ENCODE results near the gene CDK1. TPM values are rescaled to one million over a fixed set of nuclear protein-coding genes. Genes with fewer than 3 reads are reported as not detected.
"Not testable (repeated sequence)": the region's sequence is repeated elsewhere in the genome, so short reads cannot be mapped to it uniquely, and the experiment has no call there.

Gene CDK1
- total RNA-seq, 1 donor from 2014 or later: 1.6 TPM

DNA sequence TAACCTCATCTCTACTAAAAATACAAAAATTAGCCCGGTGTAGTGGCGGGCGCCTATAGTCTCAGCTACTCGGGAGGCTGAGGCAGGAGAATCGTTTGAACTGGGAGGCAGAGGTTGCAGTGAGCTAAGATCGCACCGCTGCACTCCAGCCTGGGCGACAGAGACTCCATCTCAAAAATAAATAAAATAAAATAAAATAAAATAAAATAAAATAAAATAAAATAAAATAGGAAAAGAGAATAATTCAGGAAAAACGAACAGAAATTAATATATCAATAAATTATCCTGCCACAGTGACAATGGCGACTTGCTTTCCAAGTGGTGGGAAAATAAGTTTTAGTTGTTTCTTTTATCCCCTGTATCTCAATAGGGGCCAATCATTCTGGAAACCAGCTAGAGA, 62.9 kb downstream of the CDK1 start:
- intact Hi-C loops (cut with DNase I); ATAC-seq; DNase-seq (ENCODE audit: low spot score): not testable (repeated sequence)

DNA sequence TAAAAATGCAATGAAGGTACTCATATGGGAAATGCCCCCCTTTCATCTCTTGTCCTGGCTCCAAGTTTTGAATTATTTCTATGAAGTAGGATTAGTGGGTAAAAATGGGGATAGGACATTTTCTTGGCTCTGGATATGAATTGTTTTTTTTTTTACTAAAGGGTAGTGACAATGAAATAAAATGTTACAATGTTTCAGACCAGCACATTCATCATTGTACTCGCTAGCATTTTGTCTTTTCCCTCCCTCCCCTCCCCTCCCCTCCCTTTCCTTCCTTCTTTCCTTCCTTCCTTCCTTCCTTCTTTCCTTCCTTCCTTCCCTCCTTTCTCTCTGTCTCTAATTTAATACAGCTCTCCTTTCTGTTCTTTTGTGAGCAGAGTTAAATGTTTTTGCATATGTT, 64.4 kb downstream of the CDK1 start:
- DNase-seq (ENCODE audit: low spot score) (no peak), ATAC-seq (no peak)
- intact Hi-C loops (cut with DNase I): no loop called here

Other genes with a start within 250 kb of the CDK1 start
- 13.7 TPM for gene RHOBTB1, start 165.7 kb downstream of the CDK1 start, total RNA-seq